Epithelial cell of esophagus (primary cell): Measurements from ENCODE around the gene ITPR1.

Experiments
- DNase-seq: peaks from one replicate; pipeline ENCODE4 v3.0.0; 2010; ENCODE audit warnings: low read depth
- H3K4me3 ChIP-seq: 2 replicates; pipeline ENCODE4 v1.5.1; 2011; ENCODE audit warnings: mild to moderate bottlenecking, low read length, control low read depth
- TF ChIP-seq, protein P1 (sequence below): IDR thresholded peaks from 2 replicates; pipeline ENCODE4 v1.5.1; 2011; ENCODE audit warnings: low read depth, mild to moderate bottlenecking, low read length, control low read depth, inconsistent platforms; ENCODE audit not compliant: insufficient read depth; ENCODE audit errors: missing control alignments

The ITPR1 gene

GRCh38 chr3:4497005-4497692, 4.0 kb downstream of the ITPR1 start:
- TF ChIP-seq, protein P1, sequence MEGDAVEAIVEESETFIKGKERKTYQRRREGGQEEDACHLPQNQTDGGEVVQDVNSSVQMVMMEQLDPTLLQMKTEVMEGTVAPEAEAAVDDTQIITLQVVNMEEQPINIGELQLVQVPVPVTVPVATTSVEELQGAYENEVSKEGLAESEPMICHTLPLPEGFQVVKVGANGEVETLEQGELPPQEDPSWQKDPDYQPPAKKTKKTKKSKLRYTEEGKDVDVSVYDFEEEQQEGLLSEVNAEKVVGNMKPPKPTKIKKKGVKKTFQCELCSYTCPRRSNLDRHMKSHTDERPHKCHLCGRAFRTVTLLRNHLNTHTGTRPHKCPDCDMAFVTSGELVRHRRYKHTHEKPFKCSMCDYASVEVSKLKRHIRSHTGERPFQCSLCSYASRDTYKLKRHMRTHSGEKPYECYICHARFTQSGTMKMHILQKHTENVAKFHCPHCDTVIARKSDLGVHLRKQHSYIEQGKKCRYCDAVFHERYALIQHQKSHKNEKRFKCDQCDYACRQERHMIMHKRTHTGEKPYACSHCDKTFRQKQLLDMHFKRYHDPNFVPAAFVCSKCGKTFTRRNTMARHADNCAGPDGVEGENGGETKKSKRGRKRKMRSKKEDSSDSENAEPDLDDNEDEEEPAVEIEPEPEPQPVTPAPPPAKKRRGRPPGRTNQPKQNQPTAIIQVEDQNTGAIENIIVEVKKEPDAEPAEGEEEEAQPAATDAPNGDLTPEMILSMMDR, result no peak
- no peak for DNase-seq
- H3K4me3 ChIP-seq, result no peak overlapping the region

DNA sequence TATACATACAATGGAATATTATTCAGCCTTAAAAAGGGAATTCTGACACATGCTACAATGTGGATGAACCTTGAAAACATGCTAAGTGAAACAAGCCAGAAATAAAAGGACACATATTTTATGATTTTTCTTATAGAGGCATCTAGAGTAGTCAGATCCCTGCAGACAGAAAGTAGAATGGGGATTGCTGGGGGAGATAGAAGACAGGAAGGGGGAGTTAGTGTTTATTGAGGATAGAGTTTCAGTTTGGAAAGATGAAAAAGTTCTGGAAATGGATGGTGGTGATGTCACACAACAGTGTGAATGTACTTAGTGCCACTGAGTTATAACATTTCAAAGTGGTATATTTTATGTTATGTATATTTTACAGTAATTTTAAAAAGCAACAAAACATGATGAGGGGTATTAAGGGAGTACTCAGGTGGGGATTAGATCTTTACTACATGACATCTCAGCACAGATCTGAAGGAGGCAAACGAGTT, 4.7 kb downstream of the ITPR1 start:
- TF ChIP-seq, protein P1, result no peak
- no peak overlapping the region for H3K4me3 ChIP-seq
- no peak for DNase-seq

DNA sequence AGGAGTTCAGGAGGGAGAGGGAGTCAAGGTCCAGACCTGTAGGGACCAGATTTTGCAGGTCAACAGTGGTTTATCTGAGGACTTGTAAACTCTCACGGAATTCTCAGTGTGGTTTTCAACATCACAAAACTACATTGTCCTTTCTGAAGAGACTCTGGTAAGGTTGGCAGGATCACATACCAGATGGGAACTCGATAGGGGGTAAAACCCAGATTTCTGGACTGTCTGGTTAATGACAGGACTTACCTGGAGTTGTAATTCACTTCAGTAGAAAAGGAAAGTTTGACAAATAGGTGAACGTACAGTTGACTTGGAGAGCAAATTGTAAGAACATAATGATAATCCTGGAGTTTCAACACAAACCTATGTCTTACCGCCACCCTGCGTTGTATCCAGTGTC, 5.3 kb downstream of the ITPR1 start:
- TF ChIP-seq, protein P1, result no peak
- DNase-seq, result no peak
- H3K4me3 ChIP-seq, result no peak overlapping the region

DNA sequence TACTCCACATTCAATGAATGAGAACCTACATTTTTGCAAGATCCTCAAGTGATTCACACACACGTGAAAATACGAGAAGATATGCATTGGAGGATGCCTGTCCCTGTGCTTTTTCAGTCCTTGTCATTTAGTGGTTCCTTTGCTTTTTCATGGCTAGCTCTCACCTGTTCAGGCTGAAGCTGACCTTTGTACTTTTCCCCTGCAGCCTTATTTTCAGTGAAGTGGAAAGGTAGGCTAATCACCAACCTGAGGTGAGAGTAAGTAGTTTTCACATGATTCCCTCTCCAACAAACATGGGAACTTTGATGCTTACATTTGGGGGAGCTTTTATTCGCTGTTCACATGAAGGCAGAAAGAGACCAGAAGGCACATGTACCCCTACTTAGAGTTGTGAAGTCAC, 8.3 kb downstream of the ITPR1 start:
- TF ChIP-seq, protein P1, result no peak
- no peak overlapping the region for H3K4me3 ChIP-seq
- no peak for DNase-seq

GRCh38 chr3:4501927-4502326, 8.8 kb downstream of the ITPR1 start:
- H3K4me3 ChIP-seq, result no peak overlapping the region
- no peak for DNase-seq
- TF ChIP-seq, protein P1, result no peak

GRCh38 chr3:4503050-4503449, 9.9 kb downstream of the ITPR1 start:
- TF ChIP-seq, protein P1, result no peak
- DNase-seq, result no peak
- H3K4me3 ChIP-seq, result no peak overlapping the region
